GM19193 (cell line): Measurements from ENCODE around the gene SPIN2B.
"Not testable (repeated sequence)": the region's sequence is repeated elsewhere in the genome, so short reads cannot be mapped to it uniquely, and the experiment has no call there.

Source experiments
- POLR2A ChIP-seq: IDR thresholded peaks from 4 replicates; pipeline ENCODE4 v1.6.1; 2011; ENCODE audit not compliant: insufficient read depth, insufficient read length; ENCODE audit errors: extremely low read depth

SPIN2B gene

GRCh38 chrX:57121162-57121755 lies at the start of gene SPIN2B:
Gene SPIN2B (minus strand): TSS chrX:57121548.
- peak; percentile 70 for TF ChIP-seq POLR2A

- TF ChIP-seq POLR2A, result no peak
Observed at GRCh38 chrX:57156397-57157049, 35.2 kb upstream of the SPIN2B start.

- no peak for TF ChIP-seq POLR2A
Observed at GRCh38 chrX:57155171-57155570, 33.8 kb upstream of the SPIN2B start.

- TF ChIP-seq POLR2A, result no peak
Observed at GRCh38 chrX:57138674-57139073, 17.3 kb upstream of the SPIN2B start.

GRCh38 chrX:57137501-57137900 lies 16.2 kb upstream of the SPIN2B start:
- no peak for TF ChIP-seq POLR2A

GRCh38 chrX:57137073-57137472 lies 15.7 kb upstream of the SPIN2B start, which contains the start of gene SPIN2A:
Gene SPIN2A (minus strand): TSS chrX:57137397. CDS start chrX:57136597, 800 bp downstream.
- TF ChIP-seq POLR2A, result not testable (repeated sequence)

- no peak for TF ChIP-seq POLR2A
Observed at GRCh38 chrX:57135287-57135686, 13.9 kb upstream of the SPIN2B start.

GRCh38 chrX:57134702-57135101 lies 13.4 kb upstream of the SPIN2B start:
- TF ChIP-seq POLR2A, result no peak

GRCh38 chrX:57133706-57134105 lies 12.4 kb upstream of the SPIN2B start:
- TF ChIP-seq POLR2A, result no peak

- no peak for TF ChIP-seq POLR2A
Observed at GRCh38 chrX:57132046-57132445, 10.7 kb upstream of the SPIN2B start.

- no peak for TF ChIP-seq POLR2A
Observed at GRCh38 chrX:57121816-57122215, 468 bp upstream of the SPIN2B start.

GRCh38 chrX:57119416-57119815 lies 1.9 kb downstream of the SPIN2B start:
- TF ChIP-seq POLR2A, result no peak

- TF ChIP-seq POLR2A, result no peak
Observed at GRCh38 chrX:57104921-57105398, 16.4 kb downstream of the SPIN2B start.

- no peak for TF ChIP-seq POLR2A
Observed at GRCh38 chrX:57104406-57104805, 16.9 kb downstream of the SPIN2B start.

- TF ChIP-seq POLR2A, result no peak
Observed at GRCh38 chrX:57103489-57103888, 17.9 kb downstream of the SPIN2B start.

GRCh38 chrX:57083143-57083542 lies 38.2 kb downstream of the SPIN2B start:
- TF ChIP-seq POLR2A, result no peak
